ENCODE results near the gene PCGF3.

The PCGF3 gene, protein sequence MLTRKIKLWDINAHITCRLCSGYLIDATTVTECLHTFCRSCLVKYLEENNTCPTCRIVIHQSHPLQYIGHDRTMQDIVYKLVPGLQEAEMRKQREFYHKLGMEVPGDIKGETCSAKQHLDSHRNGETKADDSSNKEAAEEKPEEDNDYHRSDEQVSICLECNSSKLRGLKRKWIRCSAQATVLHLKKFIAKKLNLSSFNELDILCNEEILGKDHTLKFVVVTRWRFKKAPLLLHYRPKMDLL

GRCh38 chr4:705278-706082 lies at the start of gene PCGF3:
Gene PCGF3 (plus strand): TSS chr4:705832. CDS start chr4:733681, 27,849 bp downstream.
- no peak for DNase-seq (ENCODE audit: low read depth)

- DNase-seq (ENCODE audit: low read depth), result no peak
Measured at GRCh38 chr4:656436-657337, 48.9 kb upstream of the PCGF3 start.

GRCh38 chr4:657338-657833 lies 48.2 kb upstream of the PCGF3 start:
- no peak for DNase-seq (ENCODE audit: low read depth)

- DNase-seq (ENCODE audit: low read depth), result no peak
Measured at GRCh38 chr4:657834-658667, 47.6 kb upstream of the PCGF3 start.

DNA sequence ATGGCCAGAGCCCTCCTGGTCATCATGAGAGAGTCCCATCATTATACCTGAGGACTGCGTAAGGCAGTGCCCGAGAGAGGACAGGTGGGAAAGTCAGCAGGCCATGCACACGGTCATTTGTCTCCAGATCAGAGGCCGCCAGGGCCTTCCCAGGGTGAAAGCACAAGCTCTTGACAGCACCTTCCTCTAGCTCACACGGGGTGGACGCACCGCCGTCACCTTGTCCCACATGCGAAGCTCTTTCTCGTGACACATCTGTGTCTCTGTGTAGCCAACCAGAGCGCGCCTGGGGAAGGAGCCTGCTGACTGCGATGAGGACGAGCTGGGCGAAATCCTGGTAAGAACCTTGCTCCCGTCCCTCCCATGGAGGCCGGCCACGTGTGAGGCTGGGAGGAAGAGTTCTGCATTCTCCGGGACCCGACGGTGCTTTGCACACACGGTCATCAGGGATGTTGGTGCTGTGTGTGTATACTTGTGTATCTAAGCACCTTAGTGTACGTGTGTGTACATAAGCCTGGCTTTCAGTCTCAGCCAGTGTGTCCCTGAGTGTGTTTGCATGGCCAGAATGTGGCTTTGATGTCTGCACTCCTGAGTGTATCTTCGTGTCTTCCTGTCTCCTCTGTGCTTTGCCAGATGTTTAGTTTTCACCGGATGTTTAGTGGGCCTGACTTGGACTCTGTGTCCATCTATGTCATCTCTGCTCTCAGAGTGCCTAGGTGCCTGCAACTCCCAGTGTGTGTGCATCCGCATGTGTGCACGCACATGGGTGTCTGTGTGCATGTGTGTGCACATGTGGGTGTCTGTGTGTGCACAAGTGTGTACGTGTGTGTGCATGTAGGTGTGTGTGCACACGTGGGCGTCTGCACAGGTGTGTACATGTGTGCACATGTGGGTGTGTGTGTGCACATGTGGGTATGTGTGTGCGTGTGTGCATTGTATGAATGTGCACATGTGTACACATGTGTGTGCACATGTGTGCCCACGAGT lies 46.7 kb upstream of the PCGF3 start:
- DNase-seq (ENCODE audit: low read depth), result no peak

DNA sequence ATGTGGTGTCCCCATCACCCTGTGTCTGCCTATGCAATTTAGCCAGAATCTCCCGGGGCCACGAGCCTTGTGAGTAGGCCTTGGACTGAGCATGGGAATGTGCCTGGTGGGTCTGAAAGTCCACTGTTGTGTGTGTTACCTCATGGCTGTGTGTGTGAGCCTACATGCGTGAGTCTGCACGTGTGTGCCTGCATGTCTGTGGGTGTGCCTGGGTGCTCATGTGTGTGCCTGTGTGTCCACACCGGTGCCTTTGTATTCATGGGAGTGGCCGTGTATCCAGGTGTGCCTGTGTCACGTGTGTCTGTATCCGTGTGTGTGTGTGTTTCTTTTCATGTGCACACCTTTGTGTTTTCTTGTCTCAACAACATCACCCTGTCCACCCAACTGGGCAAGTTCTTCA lies 45.8 kb upstream of the PCGF3 start:
- no peak for DNase-seq (ENCODE audit: low read depth)

DNA sequence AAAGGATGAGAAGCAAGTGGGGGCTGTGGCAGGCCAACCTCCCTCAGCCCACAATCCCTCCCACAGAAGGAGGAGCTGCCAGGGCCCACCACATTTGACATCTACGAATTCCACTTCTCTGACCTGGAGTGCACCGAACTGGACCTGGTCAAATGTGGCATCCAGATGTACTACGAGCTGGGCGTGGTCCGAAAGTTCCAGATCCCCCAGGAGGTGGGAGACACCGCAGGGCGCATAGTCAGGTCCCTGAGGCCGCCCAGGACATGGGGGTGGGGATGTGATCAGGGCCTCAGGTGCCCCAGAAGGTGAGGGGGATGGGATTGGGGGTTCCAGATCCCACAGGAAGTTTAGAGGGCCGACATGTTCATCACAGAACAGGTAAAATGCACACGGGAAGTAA lies 45.2 kb upstream of the PCGF3 start:
- DNase-seq (ENCODE audit: low read depth), result no peak

GRCh38 chr4:661231-661630 lies 44.4 kb upstream of the PCGF3 start:
- no peak for DNase-seq (ENCODE audit: low read depth)

GRCh38 chr4:661881-662761 lies 43.5 kb upstream of the PCGF3 start:
- no peak for DNase-seq (ENCODE audit: low read depth)

GRCh38 chr4:663046-663437 lies 42.6 kb upstream of the PCGF3 start:
- DNase-seq (ENCODE audit: low read depth), result no peak

DNA sequence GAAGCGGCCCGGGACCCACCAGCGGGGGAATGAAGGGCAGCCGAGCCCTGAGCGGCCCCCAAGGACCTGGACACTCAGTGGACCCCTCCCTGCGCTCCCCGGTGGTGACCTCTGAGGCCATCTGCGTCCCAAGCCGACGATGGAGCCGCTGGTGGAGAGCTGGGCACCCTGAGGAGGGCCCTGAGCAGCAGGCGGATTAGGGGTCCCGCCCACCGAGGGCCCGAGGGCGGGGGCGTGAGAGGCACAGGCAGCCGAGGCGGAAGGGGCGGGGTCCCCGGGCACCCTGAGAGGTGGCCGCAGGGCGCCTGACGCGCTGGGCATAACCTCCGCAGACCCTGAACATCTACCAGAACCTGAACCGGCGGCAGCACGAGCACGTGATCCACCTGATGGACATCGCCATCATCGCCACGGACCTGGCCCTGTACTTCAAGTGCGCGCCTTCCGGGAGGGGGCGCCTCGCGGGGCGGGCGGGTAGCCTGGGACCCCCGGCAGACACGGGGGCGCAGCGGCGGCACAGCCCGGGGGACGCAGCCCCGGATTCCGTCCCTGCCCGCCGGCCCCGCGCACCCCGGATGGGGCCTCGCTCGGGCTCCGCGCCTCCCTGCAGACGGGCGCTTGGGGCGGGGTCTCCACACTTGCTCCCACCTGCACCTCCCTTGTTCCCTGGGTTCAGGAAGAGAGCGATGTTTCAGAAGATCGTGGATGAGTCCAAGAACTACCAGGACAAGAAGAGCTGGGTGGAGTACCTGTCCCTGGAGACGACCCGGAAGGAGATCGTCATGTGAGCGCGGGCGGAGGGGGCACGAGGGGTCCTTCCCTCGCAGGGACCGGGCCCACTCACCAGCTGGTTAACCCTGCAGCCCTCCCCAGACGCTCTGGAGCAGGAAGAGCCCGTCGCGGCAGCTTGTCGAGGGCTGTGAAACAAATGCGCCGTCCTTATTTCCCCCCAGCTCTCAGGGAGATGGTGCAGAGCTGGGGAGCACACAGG lies 41.9 kb upstream of the PCGF3 start:
- DNase-seq (ENCODE audit: low read depth), result no peak

DNA sequence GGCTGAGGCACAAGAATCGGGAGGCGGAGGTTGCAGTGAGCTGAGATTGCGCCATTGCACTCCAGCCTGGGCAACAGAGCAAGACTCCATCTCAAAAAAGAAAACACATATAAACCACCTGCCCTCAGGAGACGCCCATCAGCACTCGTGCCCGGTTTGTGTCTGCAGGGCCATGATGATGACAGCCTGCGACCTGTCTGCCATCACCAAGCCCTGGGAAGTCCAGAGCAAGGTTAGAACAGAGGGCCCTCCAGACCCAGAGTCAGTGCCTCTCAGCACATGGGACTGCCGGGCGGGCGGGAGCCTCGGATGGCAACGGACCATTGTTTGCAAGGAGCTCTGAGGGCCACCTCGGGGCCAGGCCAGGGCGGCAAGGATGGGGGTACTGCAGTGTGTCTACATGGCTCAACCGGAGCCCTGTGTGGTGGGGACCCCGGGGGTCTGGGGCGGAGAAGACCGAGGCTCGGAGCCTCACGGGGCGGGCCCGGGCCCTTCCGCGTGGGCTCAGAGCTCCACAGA lies 40.9 kb upstream of the PCGF3 start:
- DNase-seq (ENCODE audit: low read depth), result no peak

DNA sequence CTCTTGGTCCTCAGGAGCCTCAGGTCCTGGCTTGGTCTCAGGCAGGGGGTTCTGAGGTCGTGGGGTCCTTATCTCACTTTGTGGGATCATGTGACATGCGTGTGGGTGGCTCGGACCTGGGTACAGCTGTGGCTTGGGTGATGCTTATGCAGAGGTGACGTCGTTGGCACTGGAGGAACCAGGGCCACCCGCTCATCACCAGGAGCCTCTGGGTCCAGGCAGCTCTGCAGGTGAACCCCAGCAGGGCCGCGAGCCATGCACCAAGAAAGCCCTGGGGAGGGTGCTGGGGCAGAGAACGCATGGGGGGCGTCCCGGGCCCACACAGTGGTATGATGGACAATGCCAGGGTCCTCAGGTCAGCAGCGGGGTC lies 40.3 kb upstream of the PCGF3 start:
- no peak for DNase-seq (ENCODE audit: low read depth)

- no peak for DNase-seq (ENCODE audit: low read depth)
Measured at GRCh38 chr4:665751-666435, 39.7 kb upstream of the PCGF3 start.

GRCh38 chr4:666436-666810 lies 39.2 kb upstream of the PCGF3 start:
- DNase-seq (ENCODE audit: low read depth), result no peak

GRCh38 chr4:666822-667544 lies 38.6 kb upstream of the PCGF3 start:
- DNase-seq (ENCODE audit: low read depth), result no peak

DNA sequence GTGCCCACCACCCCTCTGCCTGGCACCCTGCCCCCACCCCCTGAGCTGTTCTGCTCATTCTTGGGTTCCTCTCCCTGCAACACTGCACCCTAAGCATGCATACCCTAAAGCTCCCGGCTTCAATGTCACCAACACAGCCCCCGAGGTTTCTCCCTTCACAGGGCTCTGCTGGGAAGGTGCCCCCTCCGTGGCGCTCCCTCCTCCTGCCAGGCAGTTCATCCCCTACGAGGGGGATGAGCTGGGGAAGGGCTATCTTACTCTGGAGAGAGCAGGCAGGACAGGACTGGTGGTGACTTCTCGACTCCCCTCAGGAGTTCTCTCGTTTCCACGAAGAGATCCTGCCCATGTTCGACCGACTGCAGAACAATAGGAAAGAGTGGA lies 38.1 kb upstream of the PCGF3 start:
- no peak for DNase-seq (ENCODE audit: low read depth)
